H1 (cell line): ENCODE results near the gene NR4A3. TPM values are rescaled to one million over a fixed set of nuclear protein-coding genes. Genes with fewer than 3 reads are reported as not detected.

ENCODE experiments used
- CTCF ChIA-PET: fragments of 300-600 bp; sonication (Branson Sonifier 250); formaldehyde crosslinking; loops from one replicate; lab custom pipeline; 2021; ENCODE audit not compliant: partially characterized antibody; lab: Charles Lee
- POLR2A ChIA-PET: fragments of 300-600 bp; sonication (Branson Sonifier 250); formaldehyde crosslinking; loops from one replicate; lab custom pipeline; 2021; ENCODE audit warnings: inconsistent platforms; ENCODE audit not compliant: partially characterized antibody; lab: Charles Lee
- DNase-seq, 2 experiments: peaks; one replicate each; pipeline versions ENCODE4 v3.0.0 to v3.0.0-alpha.2; 2010 to 2022; ENCODE audit warnings: low spot score in 2 of 2, low read depth in 1 of 2, mixed read lengths in 1 of 2
- FAIRE-seq: peaks from 2 replicates; lab custom pipeline; 2011; peaks lifted over from hg19 to GRCh38; lab: Jason Lieb, UNC
- H2AFZ ChIP-seq: 2 replicates; pipeline ENCODE4 v1.8.1; 2012; ENCODE audit warnings: low read length, inconsistent platforms
- H2AK5ac ChIP-seq: 2 replicates; pipeline ENCODE4 v1.6.1; 2013; ENCODE audit warnings: low read depth, low read length
- H2BK120ac ChIP-seq: replicated peaks from 2 replicates; pipeline ENCODE3; 2013; ENCODE audit warnings: low read depth, low read length, inconsistent platforms
- H2BK12ac ChIP-seq: 2 replicates; pipeline ENCODE4 v1.6.1; 2013; ENCODE audit warnings: low read depth, low read length
- H2BK15ac ChIP-seq: 2 replicates; pipeline ENCODE4 v1.6.1; 2013; ENCODE audit warnings: low read length
- H2BK20ac ChIP-seq: 2 replicates; pipeline ENCODE4 v1.6.1; 2013; ENCODE audit warnings: low read length
- H2BK5ac ChIP-seq: 2 replicates; pipeline ENCODE4 v1.6.1; 2013; ENCODE audit warnings: low read depth, low read length
- H3K14ac ChIP-seq: 2 replicates; pipeline ENCODE4 v1.6.1; 2013; ENCODE audit warnings: inconsistent platforms; ENCODE audit not compliant: insufficient read length
- H3K18ac ChIP-seq: 2 replicates; pipeline ENCODE4 v1.6.1; 2013; ENCODE audit warnings: low read length; ENCODE audit errors: extremely low read depth
- H3K23ac ChIP-seq: 2 replicates; pipeline ENCODE4 v1.6.1; 2013; ENCODE audit warnings: inconsistent platforms; ENCODE audit not compliant: insufficient read length
- H3K23me2 ChIP-seq: 2 replicates; pipeline ENCODE4 v1.6.1; 2013; ENCODE audit warnings: low read depth, low read length
- H3K27ac ChIP-seq: 2 replicates; pipeline ENCODE4 v1.6.1; 2011; ENCODE audit warnings: low read depth, low read length, inconsistent platforms
- H3K27me3 ChIP-seq, 4 experiments: replicated peaks in 1 of 4; 1 replicate in 1 of 4; 2 replicates in 3 of 4; pipeline versions ENCODE4 v1.6.1 to v1.8.1; 2011 to 2013; ENCODE audit warnings: low read length in 3 of 4, mild to moderate bottlenecking in 3 of 4, inconsistent platforms in 2 of 4, mixed read lengths in 2 of 4, moderate library complexity in 1 of 4; ENCODE audit not compliant: control insufficient read depth in 3 of 4, insufficient read depth in 3 of 4; ENCODE audit errors: extremely low read depth in 1 of 4
- H3K36me3 ChIP-seq, 4 experiments: 2 replicates each; pipeline versions ENCODE4 v1.6.1 to v1.8.1; 2011 to 2013; ENCODE audit warnings: mild to moderate bottlenecking in 4 of 4, low read length in 3 of 4, moderate library complexity in 2 of 4, control low read depth in 1 of 4, inconsistent platforms in 1 of 4; ENCODE audit not compliant: insufficient read depth in 4 of 4, control insufficient read depth in 2 of 4
- H3K4ac ChIP-seq: replicated peaks from 2 replicates; pipeline ENCODE3; 2013; ENCODE audit warnings: low read length, low read depth, mixed read lengths, inconsistent platforms; ENCODE audit not compliant: insufficient read length
- H3K4me1 ChIP-seq, 4 experiments: replicated peaks in 1 of 4; 1 replicate in 1 of 4; 2 replicates in 3 of 4; pipeline versions ENCODE4 v1.6.1 to v1.8.1; 2011 to 2013; ENCODE audit warnings: low read length in 3 of 4, inconsistent platforms in 2 of 4, mixed read lengths in 1 of 4; ENCODE audit not compliant: insufficient read depth in 4 of 4, control insufficient read depth in 3 of 4
- H3K4me2 ChIP-seq, 2 experiments: 2 replicates each; pipeline versions ENCODE4 v1.6.1 to v1.8.1; 2011 to 2013; ENCODE audit warnings: low read depth in 2 of 2, low read length in 2 of 2, control low read depth in 1 of 2, inconsistent platforms in 1 of 2, mild to moderate bottlenecking in 1 of 2; ENCODE audit not compliant: insufficient read depth in 1 of 2
- H3K4me3 ChIP-seq, 4 experiments: fragments of 200-600, 300-600 bp in 1 of 4; sonication (generic), shearing (Covaris generic), sonication (Bioruptor Twin) in 1 of 4; 2 replicates each; pipeline versions ENCODE4 v1.5.1 to v1.8.1; 2011 to 2016; ENCODE audit warnings: low read length in 4 of 4, low read depth in 3 of 4, control low read depth in 2 of 4, inconsistent platforms in 2 of 4, mild to moderate bottlenecking in 2 of 4, mixed read lengths in 1 of 4, moderate library complexity in 1 of 4; ENCODE audit not compliant: insufficient read depth in 2 of 4; ENCODE audit errors: extremely low read depth in 1 of 4
- H3K56ac ChIP-seq: replicated peaks from 2 replicates; pipeline ENCODE3; 2013; ENCODE audit warnings: low read depth, mild to moderate bottlenecking, mixed read lengths, low read length, inconsistent platforms; ENCODE audit not compliant: insufficient read length
- H3K79me1 ChIP-seq: 2 replicates; pipeline ENCODE4 v1.6.1; 2013; ENCODE audit warnings: low read depth, low read length, control low read depth
- H3K79me2 ChIP-seq, 2 experiments: 2 replicates each; pipeline versions ENCODE4 v1.6.1 to v1.8.1; 2012 to 2013; ENCODE audit warnings: low read length in 2 of 2, mild to moderate bottlenecking in 2 of 2, inconsistent platforms in 1 of 2; ENCODE audit not compliant: insufficient read depth in 2 of 2, control insufficient read depth in 1 of 2
- H3K9ac ChIP-seq, 4 experiments: replicated peaks in 1 of 4; 1 replicate in 1 of 4; 2 replicates in 3 of 4; pipeline versions ENCODE4 v1.6.1 to v1.8.1; 2011 to 2013; ENCODE audit warnings: low read depth in 3 of 4, low read length in 3 of 4, control low read depth in 2 of 4, mild to moderate bottlenecking in 2 of 4, moderate library complexity in 2 of 4, inconsistent platforms in 1 of 4; ENCODE audit errors: extremely low read depth in 1 of 4
- H3K9me3 ChIP-seq, 2 experiments: 2 replicates each; pipeline versions ENCODE4 v1.6.1 to v1.8.1; 2012 to 2013; ENCODE audit warnings: mild to moderate bottlenecking in 2 of 2, moderate library complexity in 2 of 2, control low read depth in 1 of 2, inconsistent platforms in 1 of 2, low read depth in 1 of 2, low read length in 1 of 2, mixed read lengths in 1 of 2; ENCODE audit not compliant: insufficient read depth in 2 of 2
- H4K20me1 ChIP-seq, 2 experiments: replicated peaks in 1 of 2; 2 replicates each; pipeline versions ENCODE3 to v1.8.1; 2011 to 2013; ENCODE audit warnings: inconsistent platforms in 2 of 2, low read length in 2 of 2, mild to moderate bottlenecking in 1 of 2; ENCODE audit not compliant: insufficient read depth in 2 of 2, control insufficient read depth in 1 of 2
- H4K5ac ChIP-seq: 2 replicates; pipeline ENCODE4 v1.6.1; 2013; ENCODE audit warnings: low read length, low read depth, mixed read lengths, inconsistent platforms; ENCODE audit not compliant: insufficient read length
- H4K8ac ChIP-seq: 2 replicates; pipeline ENCODE4 v1.8.0; 2013; ENCODE audit warnings: mild to moderate bottlenecking, moderate library complexity, low read length, inconsistent platforms; ENCODE audit not compliant: insufficient read depth; ENCODE audit errors: extremely low read depth
- H4K91ac ChIP-seq: replicated peaks from 2 replicates; pipeline ENCODE3; 2013; ENCODE audit warnings: low read length, mixed read lengths, inconsistent platforms; ENCODE audit not compliant: insufficient read length
- ASH2L ChIP-seq: fragments of 200-600, 300-600 bp; sonication (generic); IDR thresholded peaks from one replicate; pipeline ENCODE4 v1.7.1; 2017; ENCODE audit warnings: low read length
- CHD1 ChIP-seq: IDR thresholded peaks from 2 replicates; pipeline ENCODE4 v1.6.1; 2012; ENCODE audit warnings: low read depth, low read length, improper control_type of control experiment
- CTCF ChIP-seq, 3 experiments: IDR thresholded peaks; 1 replicate in 2 of 3; 2 replicates in 1 of 3; pipeline versions ENCODE4 v1.5.1 to v1.6.1; 2011; ENCODE audit warnings: low read length in 3 of 3, mild to moderate bottlenecking in 3 of 3, inconsistent platforms in 2 of 3, low read depth in 1 of 3, moderate library complexity in 1 of 3; ENCODE audit not compliant: insufficient read depth in 1 of 3; ENCODE audit errors: control extremely low read depth in 1 of 3
- JUND ChIP-seq: IDR thresholded peaks from 2 replicates; pipeline ENCODE4 v1.6.1; 2011; ENCODE audit warnings: mild to moderate bottlenecking, improper control_type of control experiment, low read length
- NANOG ChIP-seq: IDR thresholded peaks from 2 replicates; pipeline ENCODE4 v1.6.1; 2011; ENCODE audit warnings: low read length, low read depth, mild to moderate bottlenecking, inconsistent platforms; ENCODE audit not compliant: insufficient read depth, poor library complexity, severe bottlenecking
- POLR2AphosphoS5 ChIP-seq: IDR thresholded peaks from 2 replicates; pipeline ENCODE4 v1.6.1; 2011; ENCODE audit warnings: low read depth, low read length
- POU5F1 ChIP-seq: IDR thresholded peaks from 2 replicates; pipeline ENCODE4 v1.6.1; 2011; ENCODE audit warnings: low read depth, mild to moderate bottlenecking, low read length, moderate library complexity
- RAD21 ChIP-seq, 2 experiments: IDR thresholded peaks in 1 of 2; conservative IDR thresholded peaks in 1 of 2; 2 replicates each; pipeline ENCODE4 v1.6.1; 2011; ENCODE audit warnings: low read depth in 2 of 2, low read length in 2 of 2, improper control_type of control experiment in 1 of 2, inconsistent platforms in 1 of 2, mild to moderate bottlenecking in 1 of 2, moderate library complexity in 1 of 2
- SAP30 ChIP-seq: fragments of 300-600 bp; sonication (generic); IDR thresholded peaks from 2 replicates; pipeline ENCODE4 v1.7.1; 2012; ENCODE audit warnings: low read length, moderate library complexity, mild to moderate bottlenecking, inconsistent platforms; ENCODE audit not compliant: insufficient read depth, insufficient replicate concordance
- TAF7 ChIP-seq: optimal IDR thresholded peaks from 2 replicates; pipeline ENCODE3; 2011; ENCODE audit warnings: low read depth, mild to moderate bottlenecking, inconsistent platforms, low read length, moderate library complexity, borderline replicate concordance
- TEAD4 ChIP-seq: IDR thresholded peaks from 2 replicates; pipeline ENCODE4 v1.6.1; 2012; ENCODE audit warnings: low read depth, low read length, inconsistent platforms, mixed read lengths
- WGBS, 2 experiments: shearing (Covaris generic) in 1 of 2; methylation state at CpG; one replicate each; pipeline versions ENCODE4 v1.1.6 to v1.1.7; 2013 to 2015; ENCODE audit warnings: low lambda C conversion rate in 2 of 2, mixed read lengths in 2 of 2, inconsistent platforms in 1 of 2, low coverage in 1 of 2, missing lambda C conversion rate in 1 of 2; ENCODE audit not compliant: insufficient replicate concordance in 2 of 2, insufficient coverage in 1 of 2, insufficient read length in 1 of 2; ENCODE audit errors: extremely low coverage in 1 of 2, missing lambda C conversion rate in 1 of 2; 5-methylcytosine and 5-hydroxymethylcytosine counted together
- polyA plus RNA-seq, 7 experiments: library from polyadenylated mRNA; depleted of rRNA in 3 of 7; stranded (reverse) in 5 of 7; unstranded in 2 of 7; fragments of >200 nt in 5 of 7; fragments of 200-250 nt in 2 of 7; gene quantifications; 1 replicate in 5 of 7; 2 replicates in 1 of 7; 4 replicates in 1 of 7; pipeline versions ENCODE4 v1.2.1 to v1.2.3, GENCODE V29; 2011 to 2013; ENCODE audit warnings: missing spikeins in 2 of 7, mixed read lengths in 2 of 7
- total RNA-seq: library from RNA; stranded (reverse); fragmentation: NEBNext Ultra II Directional; extraction: Animal tissue kit (Norgen Biotek cat#: 25700); gene quantifications from 2 replicates; pipeline ENCODE4 v1.2.1, GENCODE V29; 2021

The NR4A3 gene
- total and polyA plus RNA-seq, 2 of the 8 experiments (the other 6 are each of a cell fraction or from before 2014, with no cell fraction given), result 0.05 to 0.30 TPM

GRCh38 chr9:99773468-99774138 is 48.1 kb upstream of the NR4A3 start:
- H3K14ac ChIP-seq, result no peak overlapping the region
- no peak overlapping the region for H4K91ac ChIP-seq
- no peak overlapping the region for H2AK5ac ChIP-seq
- no peak overlapping the region for H3K56ac ChIP-seq
- 84% methylated on average over 2 of the region's 2 CpGs; no CpG with 5 or more reads in 1 of the 2 experiments for WGBS, 2 experiments
- H3K79me2 ChIP-seq, result no peaks in the 10 kb centered on the region
- no peak overlapping the region for H3K23ac ChIP-seq
- H3K36me3 ChIP-seq, result no peaks in the 10 kb centered on the region
- H3K9ac ChIP-seq, result no peak overlapping the region
- H3K9me3 ChIP-seq, result no peaks in the 10 kb centered on the region
- H3K27me3 ChIP-seq, result no peaks in the 10 kb centered on the region
- H2BK20ac ChIP-seq, result no peak overlapping the region
- no peaks in the 10 kb centered on the region for H3K79me1 ChIP-seq
- H2BK12ac ChIP-seq, result no peak overlapping the region
- no peaks in the 10 kb centered on the region for H3K4me1 ChIP-seq
- H3K18ac ChIP-seq, result no peak overlapping the region
- no peak for FAIRE-seq
- no peak overlapping the region for H4K8ac ChIP-seq
- H3K27ac ChIP-seq, result no peak overlapping the region
- no peak overlapping the region for H4K5ac ChIP-seq
- no peak overlapping the region for H3K4me3 ChIP-seq
- H2BK15ac ChIP-seq, result no peak overlapping the region
- DNase-seq, result no peak
- no peaks in the 10 kb centered on the region for H4K20me1 ChIP-seq
- ChIA-PET CTCF (no interaction called here), POLR2A (no interaction called here)
- no peak overlapping the region for H2BK120ac ChIP-seq
- no peak overlapping the region for H3K4ac ChIP-seq
- H2AFZ ChIP-seq, result no peak overlapping the region
- no peak overlapping the region for H2BK5ac ChIP-seq
- no peak overlapping the region for H3K4me2 ChIP-seq
- no peaks in the 10 kb centered on the region for H3K23me2 ChIP-seq
- TF ChIP-seq ASH2L (no peak), JUND (no peak), CTCF (IDR thresholded peaks at IDR 0.05; ENCODE audit: control extremely low read depth in 1 of 3, insufficient read depth in 1 of 3, low read depth in 1 of 3, low read length in 3 of 3) (no peak), TAF7 (no peak), POLR2AphosphoS5 (no peak), POU5F1 (no peak), CHD1 (no peak), SAP30 (no peak), RAD21 (IDR thresholded peaks at IDR 0.05 in 1 of 2, conservative IDR thresholded peaks at IDR 0.05 in 1 of 2; ENCODE audit: low read depth in 2 of 2, low read length in 2 of 2) (no peak), TEAD4 (no peak), NANOG (no peak)
